GM12878 (cell line): ENCODE measurements around the gene PROC. TPM values are rescaled to one million over a fixed set of nuclear protein-coding genes. Genes with fewer than 3 reads are reported as not detected.

Experiments
- ATF2 ChIP-seq: IDR thresholded peaks from 2 replicates; pipeline ENCODE4 v1.6.1; 2012; ENCODE audit warnings: low read length, inconsistent platforms
- BCLAF1 ChIP-seq: fragments of 450-650 bp; IDR thresholded peaks from 2 replicates; pipeline ENCODE4 v1.6.1; 2017; ENCODE audit warnings: antibody characterized with exemption, mild to moderate bottlenecking, moderate library complexity
- CEBPB ChIP-seq, 2 experiments: fragments of 150-350 bp in 1 of 2; IDR thresholded peaks; 2 replicates each; pipeline ENCODE4 v1.6.1; 2012 to 2014; ENCODE audit warnings: low read depth in 2 of 2, low read length in 2 of 2, borderline replicate concordance in 1 of 2, inconsistent platforms in 1 of 2
- CHD1 ChIP-seq: IDR thresholded peaks from 2 replicates; pipeline ENCODE4 v1.6.1; 2012; ENCODE audit warnings: low read depth, low read length, improper control_type of control experiment
- E2F8 ChIP-seq: fragments of 450-650 bp; IDR thresholded peaks from 2 replicates; pipeline ENCODE4 v1.6.1; 2018; ENCODE audit warnings: mild to moderate bottlenecking, low read depth, moderate library complexity; ENCODE audit not compliant: partially characterized antibody
- FOS ChIP-seq: IDR thresholded peaks from 3 replicates; pipeline ENCODE4 v1.6.1; 2011; ENCODE audit warnings: borderline replicate concordance; ENCODE audit not compliant: insufficient read length; ENCODE audit errors: extremely low read depth
- NKRF ChIP-seq: fragments of 450-650 bp; conservative IDR thresholded peaks from 2 replicates; pipeline ENCODE4 v1.6.1; 2017; ENCODE audit warnings: mild to moderate bottlenecking, moderate library complexity
- POLR2A ChIP-seq: IDR thresholded peaks from 2 replicates; pipeline ENCODE4 v1.6.1; 2011; ENCODE audit warnings: low read depth, mild to moderate bottlenecking, low read length
- SREBF1 ChIP-seq: IDR thresholded peaks from 2 replicates; pipeline ENCODE4 v1.6.1; 2012; ENCODE audit warnings: mild to moderate bottlenecking, low read length
- TCF12 ChIP-seq: IDR thresholded peaks from 2 replicates; pipeline ENCODE4 v1.6.1; 2011; ENCODE audit warnings: low read depth, mild to moderate bottlenecking, low read length
- polyA plus RNA-seq, 11 experiments: library from polyadenylated mRNA; depleted of rRNA in 4 of 11; unstranded in 6 of 11; stranded (reverse) in 5 of 11; fragments of >200 nt; fragmentation: Nextera tagmentation in 4 of 11; fragmentation: Illumina TruSeq in 1 of 11; extraction: Ambion mirVana in 4 of 11; extraction: Trizol in 1 of 11; gene quantifications; 1 replicate in 1 of 11; 2 replicates in 10 of 11; pipeline versions ENCODE4 v1.2.1 to v1.2.3, GENCODE V29; 2011 to 2016; ENCODE audit warnings: inconsistent platforms in 2 of 11, missing spikeins in 2 of 11, low read depth in 1 of 11
- total RNA-seq, 4 experiments: library from RNA; depleted of rRNA in 3 of 4; stranded (reverse); fragments of >200 nt in 3 of 4; fragmentation: Illumina TruSeq in 1 of 4; extraction: Trizol in 1 of 4; gene quantifications; 2 replicates each; pipeline versions ENCODE4 v1.2.1 to v1.2.3, GENCODE V29; 2013 to 2021
- TF ChIP-seq, protein P1 (sequence below): fragments of 450-650 bp; IDR thresholded peaks from 2 replicates; pipeline ENCODE4 v1.6.1; 2017; ENCODE audit warnings: mild to moderate bottlenecking, moderate library complexity

Gene PROC
- total and polyA plus RNA-seq, 10 of the 15 experiments (the other 5 are each of a cell fraction or from before 2014, with no cell fraction given) = not detected

GRCh38 chr2:127410871-127411652 is 7.2 kb upstream of the PROC start (continued):
- TF ChIP-seq, protein P1, sequence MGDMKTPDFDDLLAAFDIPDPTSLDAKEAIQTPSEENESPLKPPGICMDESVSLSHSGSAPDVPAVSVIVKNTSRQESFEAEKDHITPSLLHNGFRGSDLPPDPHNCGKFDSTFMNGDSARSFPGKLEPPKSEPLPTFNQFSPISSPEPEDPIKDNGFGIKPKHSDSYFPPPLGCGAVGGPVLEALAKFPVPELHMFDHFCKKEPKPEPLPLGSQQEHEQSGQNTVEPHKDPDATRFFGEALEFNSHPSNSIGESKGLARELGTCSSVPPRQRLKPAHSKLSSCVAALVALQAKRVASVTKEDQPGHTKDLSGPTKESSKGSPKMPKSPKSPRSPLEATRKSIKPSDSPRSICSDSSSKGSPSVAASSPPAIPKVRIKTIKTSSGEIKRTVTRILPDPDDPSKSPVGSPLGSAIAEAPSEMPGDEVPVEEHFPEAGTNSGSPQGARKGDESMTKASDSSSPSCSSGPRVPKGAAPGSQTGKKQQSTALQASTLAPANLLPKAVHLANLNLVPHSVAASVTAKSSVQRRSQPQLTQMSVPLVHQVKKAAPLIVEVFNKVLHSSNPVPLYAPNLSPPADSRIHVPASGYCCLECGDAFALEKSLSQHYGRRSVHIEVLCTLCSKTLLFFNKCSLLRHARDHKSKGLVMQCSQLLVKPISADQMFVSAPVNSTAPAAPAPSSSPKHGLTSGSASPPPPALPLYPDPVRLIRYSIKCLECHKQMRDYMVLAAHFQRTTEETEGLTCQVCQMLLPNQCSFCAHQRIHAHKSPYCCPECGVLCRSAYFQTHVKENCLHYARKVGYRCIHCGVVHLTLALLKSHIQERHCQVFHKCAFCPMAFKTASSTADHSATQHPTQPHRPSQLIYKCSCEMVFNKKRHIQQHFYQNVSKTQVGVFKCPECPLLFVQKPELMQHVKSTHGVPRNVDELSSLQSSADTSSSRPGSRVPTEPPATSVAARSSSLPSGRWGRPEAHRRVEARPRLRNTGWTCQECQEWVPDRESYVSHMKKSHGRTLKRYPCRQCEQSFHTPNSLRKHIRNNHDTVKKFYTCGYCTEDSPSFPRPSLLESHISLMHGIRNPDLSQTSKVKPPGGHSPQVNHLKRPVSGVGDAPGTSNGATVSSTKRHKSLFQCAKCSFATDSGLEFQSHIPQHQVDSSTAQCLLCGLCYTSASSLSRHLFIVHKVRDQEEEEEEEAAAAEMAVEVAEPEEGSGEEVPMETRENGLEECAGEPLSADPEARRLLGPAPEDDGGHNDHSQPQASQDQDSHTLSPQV = no peak
- TF ChIP-seq CEBPB (IDR thresholded peaks at IDR 0.05; ENCODE audit: borderline replicate concordance in 1 of 2, low read depth in 2 of 2, low read length in 2 of 2) = no peak
- no peak for TF ChIP-seq SREBF1
- peak; percentile 44 for TF ChIP-seq ATF2
- no peak for TF ChIP-seq E2F8
- TF ChIP-seq POLR2A = no peak
- TF ChIP-seq NKRF = no peak
- no peak for TF ChIP-seq CHD1
- no peak for TF ChIP-seq TCF12
- TF ChIP-seq FOS = no peak
- no peak for TF ChIP-seq BCLAF1
